GM13977 (cell line): ENCODE results near the gene WDTC1.
A peak's percentile ranks its signal among the peaks of the same experiment; 100 is the strongest.
"Not testable (repeated sequence)": the region's sequence is repeated elsewhere in the genome, so short reads cannot be mapped to it uniquely, and the experiment has no call there.

Source experiments
- DNase-seq: peaks from one replicate; pipeline ENCODE4 v3.0.0; 2012; ENCODE audit warnings: low spot score
- in situ Hi-C: fragments of 300-500 bp; cut with MboI; formaldehyde crosslinking; loops from one replicate; pipeline ENCODE4 v1.12.0; 2022; ENCODE audit warnings: low sequenced_read_pairs, low pct_unique_long_range_greater_than_20kb, mixed read lengths, inconsistent platforms; ENCODE audit not compliant: unreplicated experiment
- TF ChIP-seq, protein P1 (sequence below): IDR thresholded peaks from 2 replicates; pipeline ENCODE4 v1.5.1; 2012; ENCODE audit warnings: mild to moderate bottlenecking, control low read depth; ENCODE audit not compliant: insufficient read depth; ENCODE audit errors: extremely low read depth, missing control alignments

The WDTC1 gene, protein sequence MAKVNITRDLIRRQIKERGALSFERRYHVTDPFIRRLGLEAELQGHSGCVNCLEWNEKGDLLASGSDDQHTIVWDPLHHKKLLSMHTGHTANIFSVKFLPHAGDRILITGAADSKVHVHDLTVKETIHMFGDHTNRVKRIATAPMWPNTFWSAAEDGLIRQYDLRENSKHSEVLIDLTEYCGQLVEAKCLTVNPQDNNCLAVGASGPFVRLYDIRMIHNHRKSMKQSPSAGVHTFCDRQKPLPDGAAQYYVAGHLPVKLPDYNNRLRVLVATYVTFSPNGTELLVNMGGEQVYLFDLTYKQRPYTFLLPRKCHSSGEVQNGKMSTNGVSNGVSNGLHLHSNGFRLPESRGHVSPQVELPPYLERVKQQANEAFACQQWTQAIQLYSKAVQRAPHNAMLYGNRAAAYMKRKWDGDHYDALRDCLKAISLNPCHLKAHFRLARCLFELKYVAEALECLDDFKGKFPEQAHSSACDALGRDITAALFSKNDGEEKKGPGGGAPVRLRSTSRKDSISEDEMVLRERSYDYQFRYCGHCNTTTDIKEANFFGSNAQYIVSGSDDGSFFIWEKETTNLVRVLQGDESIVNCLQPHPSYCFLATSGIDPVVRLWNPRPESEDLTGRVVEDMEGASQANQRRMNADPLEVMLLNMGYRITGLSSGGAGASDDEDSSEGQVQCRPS

DNA sequence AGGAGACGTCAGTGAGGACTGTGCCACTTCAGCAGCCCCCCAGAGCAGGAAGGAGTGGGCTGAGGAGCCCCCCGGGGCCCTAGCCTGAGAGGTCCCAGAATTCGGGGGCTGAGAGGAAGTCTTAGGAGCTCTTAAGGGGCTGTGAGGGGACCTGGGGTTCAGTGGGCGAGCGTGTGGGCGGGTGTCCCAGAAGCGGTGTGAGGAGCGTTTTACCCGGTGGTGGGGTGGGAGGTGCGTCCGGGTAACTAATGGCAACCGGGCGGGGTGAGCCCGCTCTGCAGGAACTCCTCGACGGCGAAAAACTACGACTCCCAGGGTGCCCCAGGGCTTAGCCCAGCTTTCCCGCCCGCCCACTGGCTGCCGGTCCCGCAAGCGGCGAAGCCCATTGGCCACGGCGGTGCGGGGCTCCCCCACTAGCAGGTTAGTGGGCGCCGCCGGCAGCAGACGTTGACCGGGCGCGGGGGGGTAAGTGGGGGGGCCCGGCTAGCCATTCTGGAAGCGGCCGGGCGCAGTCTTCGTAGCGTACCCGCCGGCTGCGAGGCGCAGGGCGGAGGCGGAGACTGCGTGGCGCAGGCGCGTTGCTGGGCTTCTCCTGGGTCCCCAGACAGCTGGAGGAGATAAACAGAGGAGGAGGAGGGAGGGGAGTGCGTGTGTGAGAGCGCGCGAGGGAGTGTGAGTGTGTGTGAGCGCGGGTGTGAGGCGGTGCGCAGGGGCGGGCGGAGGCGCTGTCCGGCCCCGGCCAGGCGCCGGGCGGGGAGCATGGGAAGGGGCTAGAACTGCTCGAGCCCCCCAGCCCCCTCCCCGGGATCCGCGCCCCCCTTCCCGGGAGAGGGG lies at the start of gene WDTC1:
Gene WDTC1, plus strand, starts transcription at position 584 of the 834 bp plus-strand sequence. CDS start 26,423 bp downstream, outside the sequence.
- TF ChIP-seq, protein P1, sequence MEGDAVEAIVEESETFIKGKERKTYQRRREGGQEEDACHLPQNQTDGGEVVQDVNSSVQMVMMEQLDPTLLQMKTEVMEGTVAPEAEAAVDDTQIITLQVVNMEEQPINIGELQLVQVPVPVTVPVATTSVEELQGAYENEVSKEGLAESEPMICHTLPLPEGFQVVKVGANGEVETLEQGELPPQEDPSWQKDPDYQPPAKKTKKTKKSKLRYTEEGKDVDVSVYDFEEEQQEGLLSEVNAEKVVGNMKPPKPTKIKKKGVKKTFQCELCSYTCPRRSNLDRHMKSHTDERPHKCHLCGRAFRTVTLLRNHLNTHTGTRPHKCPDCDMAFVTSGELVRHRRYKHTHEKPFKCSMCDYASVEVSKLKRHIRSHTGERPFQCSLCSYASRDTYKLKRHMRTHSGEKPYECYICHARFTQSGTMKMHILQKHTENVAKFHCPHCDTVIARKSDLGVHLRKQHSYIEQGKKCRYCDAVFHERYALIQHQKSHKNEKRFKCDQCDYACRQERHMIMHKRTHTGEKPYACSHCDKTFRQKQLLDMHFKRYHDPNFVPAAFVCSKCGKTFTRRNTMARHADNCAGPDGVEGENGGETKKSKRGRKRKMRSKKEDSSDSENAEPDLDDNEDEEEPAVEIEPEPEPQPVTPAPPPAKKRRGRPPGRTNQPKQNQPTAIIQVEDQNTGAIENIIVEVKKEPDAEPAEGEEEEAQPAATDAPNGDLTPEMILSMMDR, result no peak
- peak; percentile 95 for DNase-seq

DNA sequence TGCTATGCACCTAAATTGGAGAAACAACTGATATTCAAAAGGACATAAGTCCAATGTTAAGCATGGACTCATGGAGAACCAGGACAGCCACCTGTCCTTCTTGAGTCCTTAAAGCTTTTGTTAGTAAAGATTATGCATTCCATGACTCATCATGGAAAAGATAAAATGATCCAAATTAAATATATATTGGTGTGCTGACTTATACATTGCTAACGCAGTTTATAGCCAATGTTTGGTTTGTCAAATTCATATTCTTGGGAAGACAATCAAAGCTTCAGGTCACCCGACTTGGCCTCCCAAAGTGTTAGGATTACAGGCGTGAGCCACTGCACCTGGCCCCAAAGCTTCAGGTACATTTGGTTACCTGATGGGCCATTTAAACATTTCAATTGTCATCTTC lies 49.8 kb upstream of the WDTC1 start:
- in situ Hi-C loops, DNase-seq: not testable (repeated sequence)

More for the DNA sequence above, at the start of gene WDTC1:
- in situ Hi-C loops, result no loop called here

DNA sequence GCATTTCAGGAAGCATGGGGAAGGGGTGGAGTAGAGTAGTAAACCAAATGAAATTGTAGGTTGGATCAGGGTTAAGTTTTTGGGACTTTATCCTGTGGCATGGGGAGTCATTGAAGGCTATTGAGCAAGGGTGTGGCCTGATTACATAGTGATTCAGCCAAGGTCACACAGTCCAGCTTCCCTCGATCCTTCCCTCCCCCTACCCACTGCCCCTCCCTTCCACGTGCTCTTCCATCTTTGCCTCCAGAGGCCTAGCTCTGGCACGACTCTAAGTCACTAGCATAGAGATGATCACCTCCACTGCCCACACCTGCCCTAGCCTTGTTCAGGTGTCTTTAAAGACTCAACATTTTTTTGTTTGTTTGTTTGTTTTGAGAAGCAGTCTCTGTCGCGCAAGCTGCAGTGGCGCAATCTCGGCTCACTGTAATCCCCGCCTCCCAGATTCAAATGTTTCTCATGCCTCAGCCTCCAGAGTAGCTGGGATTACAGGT lies 42.3 kb upstream of the WDTC1 start:
- in situ Hi-C loops, result no loop called here
- TF ChIP-seq, protein P1, result no peak
- DNase-seq, result no peak

DNA sequence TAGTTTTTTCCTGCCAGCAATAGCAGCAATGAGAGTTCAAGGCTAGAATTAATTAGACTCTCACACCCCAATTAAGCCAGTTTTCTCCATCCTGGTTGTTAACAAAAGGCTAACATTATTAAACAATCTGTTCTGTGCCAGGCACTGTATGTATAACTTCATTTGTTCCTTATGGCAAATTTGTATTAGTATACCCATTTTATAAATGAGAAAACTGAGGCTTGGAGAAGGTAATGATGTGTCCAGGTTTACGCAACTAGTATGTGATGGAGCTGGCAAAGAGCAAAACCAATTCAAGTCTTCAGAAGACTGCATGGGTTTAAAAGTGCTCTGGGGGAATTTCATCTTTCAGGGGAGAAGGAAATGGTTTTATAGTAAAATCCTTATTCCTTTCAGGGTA lies 41.2 kb upstream of the WDTC1 start:
- in situ Hi-C loops, result no loop called here
- TF ChIP-seq, protein P1, result no peak
- DNase-seq, result no peak

DNA sequence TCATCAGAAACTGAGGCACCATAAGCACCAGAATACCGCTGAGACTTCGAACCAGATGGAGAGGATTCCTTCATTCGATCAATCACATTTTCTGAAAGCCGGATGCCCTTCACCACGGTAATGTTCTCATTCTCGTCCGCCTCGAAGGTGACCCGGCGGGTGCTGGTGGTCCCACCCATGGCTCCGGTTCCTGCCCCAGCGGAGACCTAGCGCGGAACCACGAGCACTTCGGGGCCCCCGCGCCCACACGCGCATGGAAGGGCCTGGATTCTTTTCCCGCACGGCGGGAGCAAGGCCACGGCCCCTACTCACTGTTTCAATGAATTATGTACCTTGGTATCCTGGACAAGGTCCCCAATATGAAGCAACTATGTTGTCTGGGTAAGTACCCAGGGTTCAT lies 33.1 kb upstream of the WDTC1 start:
- TF ChIP-seq, protein P1, result no peak
- in situ Hi-C loops, result no loop called here
- DNase-seq, result no peak

DNA sequence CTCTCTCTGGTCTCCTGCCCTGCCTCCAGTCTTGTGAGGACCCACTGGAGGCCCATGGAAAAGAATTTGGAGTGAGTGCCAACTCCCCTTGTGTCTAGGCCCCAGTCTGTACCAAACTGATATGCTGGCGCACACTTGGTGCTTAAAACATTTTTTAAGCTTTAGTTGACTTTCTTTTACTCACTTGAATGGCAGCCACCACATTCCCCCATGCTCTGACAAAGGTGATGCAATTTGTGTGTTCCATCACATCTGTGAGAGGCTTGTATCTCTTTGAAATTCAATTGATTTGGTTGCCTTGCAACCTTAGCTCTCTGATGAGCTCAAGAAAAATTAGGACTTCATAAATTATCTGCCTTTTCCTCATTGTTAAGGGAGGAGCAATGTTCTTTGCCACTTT lies 30.5 kb upstream of the WDTC1 start:
- no peak for DNase-seq
- in situ Hi-C loops, result no loop called here
- TF ChIP-seq, protein P1, result no peak

DNA sequence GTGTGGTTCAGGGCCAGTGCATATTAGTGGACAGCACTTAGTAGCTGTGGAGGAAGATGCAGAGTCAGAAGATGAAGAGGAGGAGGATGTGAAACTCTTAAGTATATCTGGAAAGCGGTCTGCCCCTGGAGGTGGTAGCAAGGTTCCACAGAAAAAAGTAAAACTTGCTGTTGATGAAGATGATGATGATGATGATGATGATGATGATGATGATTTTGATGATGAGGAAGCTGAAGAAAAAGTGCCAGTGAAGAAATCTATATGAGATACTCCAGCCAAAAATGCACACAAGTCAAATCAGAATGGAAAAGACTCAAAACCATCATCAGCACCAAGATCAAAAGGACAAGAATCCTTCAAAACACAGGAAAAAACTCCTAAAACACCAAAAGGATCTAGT lies 27.2 kb upstream of the WDTC1 start:
- in situ Hi-C loops, DNase-seq: not testable (repeated sequence)

DNA sequence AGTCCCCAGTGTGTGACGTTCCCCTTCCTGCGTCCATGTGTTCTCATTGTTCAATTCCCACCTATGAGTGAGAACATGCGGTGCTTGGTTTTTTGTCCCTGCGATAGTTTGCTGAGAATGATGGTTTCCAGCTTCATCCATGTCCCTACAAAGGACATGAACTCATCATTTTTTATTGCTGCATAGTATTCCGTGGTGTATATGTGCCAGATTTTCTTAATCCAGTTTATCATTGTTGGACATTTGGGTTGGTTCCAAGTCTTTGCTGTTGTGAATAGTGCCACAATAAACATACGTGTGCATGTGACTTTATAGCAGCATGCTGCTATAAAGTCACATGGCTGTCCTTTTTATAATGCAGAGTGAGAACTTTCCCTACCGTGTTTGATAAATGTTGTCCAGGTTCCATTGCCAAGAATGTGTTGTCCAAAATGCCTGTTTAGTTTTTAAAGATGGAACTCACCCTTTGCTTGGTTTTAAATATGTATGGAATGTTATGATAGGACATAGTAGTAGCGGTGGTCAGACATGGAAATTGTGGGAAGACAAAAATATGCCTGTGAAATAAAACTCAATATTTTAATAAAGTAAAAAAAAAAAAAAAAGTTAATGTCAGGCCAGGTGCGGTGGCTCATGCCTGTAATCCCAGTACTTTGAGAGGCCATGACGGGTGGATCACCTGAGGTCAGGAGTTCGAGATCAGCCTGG lies 26.1 kb upstream of the WDTC1 start:
- in situ Hi-C loops, DNase-seq: not testable (repeated sequence)
